H9 (cell line): ENCODE measurements around the gene SPEG. TPM values are rescaled to one million over a fixed set of nuclear protein-coding genes. Genes with fewer than 3 reads are reported as not detected.
A peak's percentile ranks its signal among the peaks of the same experiment; 100 is the strongest.

Source experiments
- DNase-seq: peaks from one replicate; pipeline ENCODE4 v3.0.0-alpha.2; 2017
- H2AFZ ChIP-seq: one replicate; pipeline ENCODE4 v1.6.1; 2013; ENCODE audit warnings: mild to moderate bottlenecking, low read length, control low read depth, moderate library complexity
- H2AK5ac ChIP-seq: 2 replicates; pipeline ENCODE4 v1.6.1; 2013; ENCODE audit warnings: low read length, control low read depth, mixed read lengths; ENCODE audit not compliant: insufficient read length
- H2BK120ac ChIP-seq: one replicate; pipeline ENCODE4 v1.6.1; 2013; ENCODE audit warnings: low read depth, mild to moderate bottlenecking, low read length, control low read depth, inconsistent platforms; ENCODE audit not compliant: poor library complexity, severe bottlenecking
- H2BK12ac ChIP-seq: 2 replicates; pipeline ENCODE4 v1.6.1; 2013; ENCODE audit warnings: low read length, control low read depth, mixed read lengths, low read depth; ENCODE audit not compliant: insufficient read length
- H2BK15ac ChIP-seq: 2 replicates; pipeline ENCODE4 v1.6.1; 2013; ENCODE audit warnings: low read depth, low read length, control low read depth
- H2BK20ac ChIP-seq: one replicate; pipeline ENCODE4 v1.6.1; 2013; ENCODE audit warnings: low read depth, mild to moderate bottlenecking, low read length, control low read depth, inconsistent platforms; ENCODE audit not compliant: poor library complexity, severe bottlenecking
- H2BK5ac ChIP-seq: 2 replicates; pipeline ENCODE4 v1.6.1; 2013; ENCODE audit warnings: low read length, control low read depth, mixed read lengths; ENCODE audit not compliant: insufficient read length
- H3K14ac ChIP-seq: 2 replicates; pipeline ENCODE4 v1.6.1; 2013; ENCODE audit warnings: low read length, control low read depth; ENCODE audit not compliant: insufficient read depth
- H3K18ac ChIP-seq: 2 replicates; pipeline ENCODE4 v1.6.1; 2013; ENCODE audit warnings: low read depth, mild to moderate bottlenecking, mixed read lengths, low read length, control low read depth; ENCODE audit not compliant: insufficient read length
- H3K23ac ChIP-seq: 2 replicates; pipeline ENCODE4 v1.6.1; 2013; ENCODE audit warnings: low read length, control low read depth, mixed read lengths, low read depth; ENCODE audit not compliant: insufficient read length
- H3K23me2 ChIP-seq: 2 replicates; pipeline ENCODE4 v1.6.1; 2013; ENCODE audit warnings: low read depth, mild to moderate bottlenecking, mixed read lengths, low read length, control low read depth; ENCODE audit not compliant: insufficient read length, poor library complexity, severe bottlenecking
- H3K27ac ChIP-seq: 2 replicates; pipeline ENCODE4 v1.5.1; 2013; ENCODE audit warnings: low read length, control low read depth, mixed read lengths, low read depth; ENCODE audit not compliant: insufficient read length
- H3K27me3 ChIP-seq: 2 replicates; pipeline ENCODE4 v1.6.1; 2013; ENCODE audit warnings: low read length, control low read depth, inconsistent platforms; ENCODE audit not compliant: insufficient read depth
- H3K4ac ChIP-seq: 2 replicates; pipeline ENCODE4 v1.6.1; 2013; ENCODE audit warnings: low read depth, mild to moderate bottlenecking, control low read depth, inconsistent platforms, low read length, moderate library complexity
- H3K4me1 ChIP-seq: 2 replicates; pipeline ENCODE4 v1.6.1; 2013; ENCODE audit warnings: low read length, control low read depth, inconsistent platforms; ENCODE audit not compliant: insufficient read depth
- H3K4me2 ChIP-seq: 2 replicates; pipeline ENCODE4 v1.6.1; 2013; ENCODE audit warnings: low read length, control low read depth, mixed read lengths; ENCODE audit not compliant: insufficient read length, insufficient read depth
- H3K56ac ChIP-seq: 2 replicates; pipeline ENCODE4 v1.6.1; 2013; ENCODE audit warnings: low read depth, mild to moderate bottlenecking, mixed read lengths, low read length, control low read depth; ENCODE audit not compliant: insufficient read length
- H3K79me1 ChIP-seq: 2 replicates; pipeline ENCODE4 v1.6.1; 2013; ENCODE audit warnings: low read depth, mild to moderate bottlenecking, moderate library complexity, low read length, control low read depth, inconsistent platforms; ENCODE audit not compliant: insufficient read depth, poor library complexity, severe bottlenecking
- H3K79me2 ChIP-seq: 2 replicates; pipeline ENCODE4 v1.6.1; 2013; ENCODE audit warnings: low read length, control low read depth, inconsistent platforms; ENCODE audit not compliant: insufficient read depth
- H3K9ac ChIP-seq: 2 replicates; pipeline ENCODE4 v1.6.1; 2013; ENCODE audit warnings: low read length, control low read depth, mixed read lengths; ENCODE audit not compliant: insufficient read length; ENCODE audit errors: extremely low read depth
- H3K9me3 ChIP-seq: one replicate; pipeline ENCODE4 v1.6.1; 2013; ENCODE audit warnings: low read depth, low read length, inconsistent platforms; ENCODE audit not compliant: control insufficient read depth
- H3T11ph ChIP-seq: one replicate; pipeline ENCODE4 v1.6.1; 2013; ENCODE audit warnings: mild to moderate bottlenecking, low read length, control low read depth, inconsistent platforms
- H4K20me1 ChIP-seq: one replicate; pipeline ENCODE4 v1.6.1; 2013; ENCODE audit not compliant: control insufficient read depth, insufficient read length, insufficient read depth
- H4K5ac ChIP-seq: 2 replicates; pipeline ENCODE4 v1.6.1; 2013; ENCODE audit warnings: low read depth, mild to moderate bottlenecking, mixed read lengths, low read length, control low read depth; ENCODE audit not compliant: insufficient read length
- H4K8ac ChIP-seq: replicated peaks from 2 replicates; pipeline ENCODE4 v1.6.1; 2013; ENCODE audit warnings: low read length, control low read depth, mixed read lengths, low read depth; ENCODE audit not compliant: insufficient read length
- H4K91ac ChIP-seq: 2 replicates; pipeline ENCODE4 v1.6.1; 2013; ENCODE audit warnings: low read depth, mild to moderate bottlenecking, moderate library complexity, mixed read lengths, low read length, control low read depth; ENCODE audit not compliant: insufficient read length
- H3K27ac Mint-ChIP-seq, 3 experiments: 2 replicates in 2 of 3; 3 replicates in 1 of 3; pipeline ENCODE4 v1.8.0; 2020 to 2021; ENCODE audit warnings: mixed read lengths in 3 of 3, mild to moderate bottlenecking in 1 of 3, moderate library complexity in 1 of 3
- H3K27me3 Mint-ChIP-seq: 2 replicates; pipeline ENCODE4 v1.8.0; 2021; ENCODE audit warnings: low read depth, mild to moderate bottlenecking, moderate library complexity, mixed read lengths
- H3K36me3 Mint-ChIP-seq, 3 experiments: 2 replicates in 2 of 3; 3 replicates in 1 of 3; pipeline ENCODE4 v1.8.0; 2020 to 2021; ENCODE audit warnings: low read depth in 3 of 3, mixed read lengths in 3 of 3; ENCODE audit not compliant: insufficient read depth in 1 of 3
- H3K4me1 Mint-ChIP-seq, 2 experiments: 2 replicates each; pipeline ENCODE4 v1.8.0; 2020; ENCODE audit warnings: mixed read lengths in 2 of 2
- H3K4me3 Mint-ChIP-seq, 2 experiments: 2 replicates in 1 of 2; 3 replicates in 1 of 2; pipeline ENCODE4 v1.8.0; 2020 to 2021; ENCODE audit warnings: mild to moderate bottlenecking in 2 of 2, mixed read lengths in 2 of 2, moderate library complexity in 1 of 2
- H3K9me3 Mint-ChIP-seq, 2 experiments: 2 replicates in 1 of 2; 3 replicates in 1 of 2; pipeline ENCODE4 v1.8.0; 2020; ENCODE audit warnings: mild to moderate bottlenecking in 2 of 2, mixed read lengths in 2 of 2, moderate library complexity in 1 of 2
- CTCF ChIP-seq: fragments of 200-600 bp; sonication (generic); conservative IDR thresholded peaks from 3 replicates; pipeline ENCODE4 v1.8.0; 2021; ENCODE audit warnings: antibody characterized with exemption, mild to moderate bottlenecking
- WGBS: extraction: QIAGEN DNeasy Blood & Tissue Kit; methylation state at CpG from one replicate; pipeline ENCODE4 v1.1.7; 2013; ENCODE audit warnings: missing lambda C conversion rate, low lambda C conversion rate, mixed read lengths; ENCODE audit not compliant: insufficient read length; ENCODE audit errors: extremely low coverage; 5-methylcytosine and 5-hydroxymethylcytosine counted together
- total RNA-seq: library from RNA; stranded (reverse); gene quantifications from 2 replicates; pipeline ENCODE4 v1.2.1, GENCODE V29; 2021

The SPEG gene
- total RNA-seq, 1 experiment from 2014 or later, result 23.7 TPM

- Histone ChIP-seq H3K4me2 (no peak overlapping the region), H3K23me2 (no peaks in the 10 kb centered on the region), H3K56ac (no peak overlapping the region), H2BK12ac (no peak overlapping the region), H3K4me1 (no peaks in the 10 kb centered on the region), H3K9me3 (no peaks in the 10 kb centered on the region), H4K8ac (no peak overlapping the region), H3T11ph (no peak overlapping the region), H3K27ac (no peak overlapping the region), H3K4ac (no peak overlapping the region), H2BK120ac (no peak overlapping the region), H2BK5ac (no peak overlapping the region), H2AFZ (no peak overlapping the region), H2BK15ac (no peak overlapping the region), H3K18ac (no peak overlapping the region), H2AK5ac (no peak overlapping the region), H4K91ac (no peak overlapping the region), H3K9ac (no peak overlapping the region), H3K27me3 (no peaks in the 10 kb centered on the region), H2BK20ac (no peak overlapping the region), H3K23ac (no peak overlapping the region), H3K79me1 (no peaks in the 10 kb centered on the region), H4K5ac (no peak overlapping the region), H4K20me1 (no peaks in the 10 kb centered on the region), H3K14ac (no peak overlapping the region; the same call in 1 of the 2 replicates), H3K79me2 (no peaks in the 10 kb centered on the region)
- no peak for TF ChIP-seq CTCF
- peak; percentile 23 for DNase-seq
- Mint-ChIP-seq H3K27ac (peak overlapping the region in 1 of 3 experiments; percentile 77; a peak in 1 of 7 replicates), H3K4me1 (peaks cover 2 to 12% of the 10 kb centered on the region in 2 experiments; a peak in 3 of 4 replicates), H3K27me3 (peaks cover 23% of the 10 kb centered on the region), H3K4me3 (no peak overlapping the region), H3K36me3 (no peaks in the 10 kb centered on the region; a peak in 1 of 7 replicates), H3K9me3 (no peaks in the 10 kb centered on the region; a peak in 1 of 5 replicates)
- no CpG with 5 or more reads among the region's 7 CpGs for WGBS
Measured at GRCh38 chr2:219426534-219427136, 8.0 kb upstream of the SPEG start.
